Naive B cell (primary cell): Measurements from ENCODE around the gene UBE4A. TPM values are rescaled to one million over a fixed set of nuclear protein-coding genes. Genes with fewer than 3 reads are reported as not detected.
"Not testable (repeated sequence)": the region's sequence is repeated elsewhere in the genome, so short reads cannot be mapped to it uniquely, and the experiment has no call there.

Experiments
- ATAC-seq, 2 donors: fragments of 150-1000 bp; cut with Tn5 transposase; 2 replicates each; pipeline ENCODE4 v1.10.0; 2021; ENCODE audit warnings: low read depth in 2 of 2, mild to moderate bottlenecking in 2 of 2, moderate library complexity in 2 of 2
- DNase-seq: peaks from one replicate; pipeline ENCODE4 v3.0.0; 2022
- H3K27ac Mint-ChIP-seq, 6 donors: one replicate each; pipeline ENCODE4 v1.8.0; 2020 to 2022; ENCODE audit warnings: mild to moderate bottlenecking in 6 of 6, mixed read lengths in 6 of 6, moderate library complexity in 5 of 6, inconsistent platforms in 2 of 6
- H3K27me3 Mint-ChIP-seq, 3 donors: one replicate each; pipeline ENCODE4 v1.8.0; 2021 to 2022; ENCODE audit warnings: mixed read lengths in 3 of 3, mild to moderate bottlenecking in 1 of 3
- H3K36me3 Mint-ChIP-seq, 2 donors: one replicate each; pipeline ENCODE4 v1.8.0; 2020 to 2022; ENCODE audit warnings: mixed read lengths in 2 of 2, inconsistent platforms in 1 of 2, mild to moderate bottlenecking in 1 of 2
- H3K4me1 Mint-ChIP-seq, 3 donors: one replicate each; pipeline ENCODE4 v1.8.0; 2020 to 2022; ENCODE audit warnings: mixed read lengths in 3 of 3, inconsistent platforms in 1 of 3, mild to moderate bottlenecking in 1 of 3, moderate library complexity in 1 of 3
- H3K4me3 Mint-ChIP-seq, 8 donors: one replicate each; pipeline ENCODE4 v1.8.0; 2020 to 2022; ENCODE audit warnings: mild to moderate bottlenecking in 8 of 8, mixed read lengths in 8 of 8, moderate library complexity in 8 of 8, inconsistent platforms in 2 of 8
- H3K9me3 Mint-ChIP-seq, 7 donors: one replicate each; pipeline ENCODE4 v1.8.0; 2020 to 2022; ENCODE audit warnings: mixed read lengths in 7 of 7, mild to moderate bottlenecking in 5 of 7, inconsistent platforms in 2 of 7, moderate library complexity in 1 of 7
- polyA plus RNA-seq, 6 donors: library from polyadenylated mRNA; unstranded; fragments of 300-500 nt; fragmentation: Illumina TruSeq; gene quantifications; one replicate each; pipeline ENCODE4 v1.2.3, GENCODE V29; 2021; ENCODE audit warnings: low read depth in 6 of 6

UBE4A gene
- polyA plus RNA-seq, 6 donors from 2014 or later = 19.2 to 28.3 (median 23.5) TPM

- DNase-seq (no peak), ATAC-seq (no peak)
- Mint-ChIP-seq H3K9me3 (no peaks in the 10 kb centered on the region), H3K4me1 (no peaks in the 10 kb centered on the region), H3K27ac (no peak overlapping the region), H3K36me3 (peaks cover 28 to 43% of the 10 kb centered on the region in 2 donors), H3K27me3 (no peaks in the 10 kb centered on the region), H3K4me3 (no peak overlapping the region)
Observed at GRCh38 chr11:118382954-118383353, 23.6 kb downstream of the UBE4A start.

- no peak for ATAC-seq
- DNase-seq = no peak
- Mint-ChIP-seq H3K27me3 (no peaks in the 10 kb centered on the region), H3K27ac (no peak overlapping the region), H3K4me3 (no peak overlapping the region), H3K4me1 (no peaks in the 10 kb centered on the region), H3K9me3 (no peaks in the 10 kb centered on the region), H3K36me3 (peaks cover 28 to 43% of the 10 kb centered on the region in 2 donors)
Observed at GRCh38 chr11:118383657-118384056, 24.3 kb downstream of the UBE4A start.

- ATAC-seq = no peak
- no peaks in the 10 kb centered on the region for H3K9me3 Mint-ChIP-seq
- no peaks in the 10 kb centered on the region for H3K27me3 Mint-ChIP-seq
- peaks cover 19 to 20% of the 10 kb centered on the region in 2 donors for H3K36me3 Mint-ChIP-seq
- H3K4me1 Mint-ChIP-seq = peaks cover 13 to 26% (median 18%) of the 10 kb centered on the region in 3 donors
- peak overlapping the region in 5 of 6 donors; percentile 5 to 96 (median 46) for H3K27ac Mint-ChIP-seq
- no peak for DNase-seq
- H3K4me3 Mint-ChIP-seq = no peak overlapping the region
Observed at GRCh38 chr11:118396097-118396501, 36.7 kb downstream of the UBE4A start.

GRCh38 chr11:118397448-118397847 lies 38.0 kb downstream of the UBE4A start:
- no peaks in the 10 kb centered on the region for H3K9me3 Mint-ChIP-seq
- DNase-seq (no peak), ATAC-seq (no peak)
- no peak overlapping the region for H3K4me3 Mint-ChIP-seq
- H3K27me3 Mint-ChIP-seq = no peaks in the 10 kb centered on the region
- H3K27ac Mint-ChIP-seq = peak overlapping the region in 3 of 6 donors; percentile 56 to 96 (median 78)
- H3K36me3 Mint-ChIP-seq = peaks cover 14 to 16% of the 10 kb centered on the region in 2 donors
- peaks cover 21 to 37% (median 31%) of the 10 kb centered on the region in 3 donors for H3K4me1 Mint-ChIP-seq

- ATAC-seq = peak; percentile 69 to 80
- H3K27me3 Mint-ChIP-seq = no peaks in the 10 kb centered on the region
- peaks cover 25 to 45% (median 38%) of the 10 kb centered on the region in 3 donors for H3K4me1 Mint-ChIP-seq
- H3K4me3 Mint-ChIP-seq = peak overlapping the region in 7 of 8 donors; percentile 22 to 100 (median 98)
- no peaks in the 10 kb centered on the region for H3K9me3 Mint-ChIP-seq
- H3K36me3 Mint-ChIP-seq = peaks cover 11 to 14% of the 10 kb centered on the region in 2 donors
- H3K27ac Mint-ChIP-seq = peak overlapping the region; percentile 56 to 99 (median 98)
- peak; percentile 53 for DNase-seq
Observed at GRCh38 chr11:118398791-118399559, 39.6 kb downstream of the UBE4A start.

- ATAC-seq (peak; percentile 63 to 73), DNase-seq (peak; percentile 90)
- Mint-ChIP-seq H3K27ac (peak within 1 kb of the TSS; percentile 96 to 100 (median 99)), H3K4me1 (peaks cover 39 to 57% (median 49%) of the 10 kb centered on the region in 3 donors), H3K9me3 (no peaks in the 10 kb centered on the region), H3K27me3 (no peaks in the 10 kb centered on the region), H3K4me3 (peak within 1 kb of the TSS; percentile 91 to 100 (median 99)), H3K36me3 (peaks cover 6% of the 10 kb centered on the region in 2 donors)
Observed at GRCh38 chr11:118401151-118401879, 41.9 kb downstream of the UBE4A start, which contains the start of gene ATP5MG. TSS of gene ATP5MG (plus strand) at chr11:118401606. CDS start at chr11:118401666, 60 bp downstream.

- ATAC-seq (no peak), DNase-seq (no peak)
- peak overlapping the region; percentile 91 to 100 (median 99) for H3K4me3 Mint-ChIP-seq
- no peaks in the 10 kb centered on the region for H3K36me3 Mint-ChIP-seq
- no peaks in the 10 kb centered on the region for H3K27me3 Mint-ChIP-seq
- H3K9me3 Mint-ChIP-seq = no peaks in the 10 kb centered on the region
- H3K4me1 Mint-ChIP-seq = peaks cover 39 to 57% (median 49%) of the 10 kb centered on the region in 3 donors
- peak overlapping the region; percentile 96 to 100 (median 99) for H3K27ac Mint-ChIP-seq
Observed at GRCh38 chr11:118401880-118402590, 42.6 kb downstream of the UBE4A start.

GRCh38 chr11:118402594-118402993 lies 43.2 kb downstream of the UBE4A start:
- peak overlapping the region in 4 of 6 donors; percentile 86 to 100 (median 95) for H3K27ac Mint-ChIP-seq
- peaks cover 39 to 57% (median 49%) of the 10 kb centered on the region in 3 donors for H3K4me1 Mint-ChIP-seq
- not testable (repeated sequence) for H3K9me3 Mint-ChIP-seq, DNase-seq, H3K27me3 Mint-ChIP-seq, H3K36me3 Mint-ChIP-seq, ATAC-seq
- H3K4me3 Mint-ChIP-seq = peak overlapping the region; percentile 91 to 100 (median 99)

GRCh38 chr11:118406599-118407166 lies 47.3 kb downstream of the UBE4A start:
- H3K4me1 Mint-ChIP-seq = peaks cover 35 to 42% (median 42%) of the 10 kb centered on the region in 3 donors
- no peak for DNase-seq
- H3K9me3 Mint-ChIP-seq = no peaks in the 10 kb centered on the region
- peak overlapping the region in 1 of 8 donors; percentile 72 for H3K4me3 Mint-ChIP-seq
- peak overlapping the region in 5 of 6 donors; percentile 2 to 98 (median 67) for H3K27ac Mint-ChIP-seq
- no peaks in the 10 kb centered on the region for H3K27me3 Mint-ChIP-seq
- ATAC-seq = no peak
- H3K36me3 Mint-ChIP-seq = peaks cover 0 to 4% of the 10 kb centered on the region in 2 donors

- peak overlapping the region in 3 of 6 donors; percentile 43 to 72 (median 69) for H3K27ac Mint-ChIP-seq
- H3K36me3 Mint-ChIP-seq = peaks cover 0 to 4% of the 10 kb centered on the region in 2 donors
- no peaks in the 10 kb centered on the region for H3K27me3 Mint-ChIP-seq
- no peak for DNase-seq
- ATAC-seq = no peak
- H3K4me3 Mint-ChIP-seq = peak overlapping the region in 2 of 8 donors; percentile 10 to 17
- peaks cover 16 to 25% (median 19%) of the 10 kb centered on the region in 3 donors for H3K4me1 Mint-ChIP-seq
- H3K9me3 Mint-ChIP-seq = no peaks in the 10 kb centered on the region
Observed at GRCh38 chr11:118410055-118410745, 50.8 kb downstream of the UBE4A start.

- peaks cover 13 to 25% (median 15%) of the 10 kb centered on the region in 3 donors for H3K4me1 Mint-ChIP-seq
- H3K27me3 Mint-ChIP-seq = no peaks in the 10 kb centered on the region
- H3K36me3 Mint-ChIP-seq = peaks cover 0 to 4% of the 10 kb centered on the region in 2 donors
- H3K27ac Mint-ChIP-seq = peak overlapping the region in 1 of 6 donors; percentile 29
- H3K9me3 Mint-ChIP-seq = no peaks in the 10 kb centered on the region
- ATAC-seq (no peak), DNase-seq (no peak)
- H3K4me3 Mint-ChIP-seq = no peak overlapping the region
Observed at GRCh38 chr11:118411530-118411929, 52.1 kb downstream of the UBE4A start.

- DNase-seq (no peak), ATAC-seq (no peak)
- Mint-ChIP-seq H3K27ac (no peak overlapping the region), H3K4me3 (no peak overlapping the region), H3K9me3 (no peaks in the 10 kb centered on the region), H3K27me3 (no peaks in the 10 kb centered on the region), H3K36me3 (peaks cover 0 to 4% of the 10 kb centered on the region in 2 donors), H3K4me1 (peaks cover 13 to 25% (median 15%) of the 10 kb centered on the region in 3 donors)
Observed at GRCh38 chr11:118412921-118413320, 53.5 kb downstream of the UBE4A start.
